ENCODE results near the gene ALDH8A1.

The ALDH8A1 gene

DNA sequence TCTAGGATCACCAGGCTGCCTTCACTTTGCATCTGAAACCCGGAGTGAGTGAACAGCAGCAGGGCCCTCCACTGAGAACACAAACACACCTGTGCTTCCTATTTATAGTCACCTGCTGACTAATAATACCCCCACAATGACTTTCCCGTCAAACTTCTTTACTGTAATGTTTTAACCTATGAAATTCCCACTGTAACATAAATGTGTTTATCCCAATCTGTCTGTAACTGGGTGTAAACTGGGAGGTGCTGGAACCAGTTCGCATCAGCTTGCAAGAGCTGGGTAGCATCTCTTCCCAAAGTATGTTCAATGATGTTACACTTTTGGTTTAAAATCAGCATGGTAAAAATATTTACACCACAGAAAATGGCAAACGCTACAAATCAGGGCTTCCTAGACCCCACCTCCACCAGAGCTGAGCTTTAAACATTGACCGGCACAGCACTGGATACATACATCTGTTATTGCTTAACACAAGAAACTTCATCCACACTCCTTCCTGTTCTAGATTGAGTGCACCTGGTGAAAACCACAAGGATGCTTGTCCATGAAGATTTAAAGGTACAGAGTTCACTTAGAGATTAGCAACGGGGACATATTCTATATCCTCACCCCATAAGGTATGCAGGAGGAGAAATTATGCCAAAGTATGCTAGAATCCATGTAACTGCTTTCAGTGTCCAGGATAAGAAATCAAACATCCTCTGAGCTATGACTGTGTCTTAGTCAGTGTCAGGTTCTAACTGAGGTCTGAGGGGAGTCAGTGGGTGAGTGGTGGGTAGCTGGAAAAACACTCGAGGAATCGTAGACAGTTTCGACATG is 79.0 kb downstream of the ALDH8A1 start:
- DNase-seq (ENCODE audit: low spot score): no peak

DNA sequence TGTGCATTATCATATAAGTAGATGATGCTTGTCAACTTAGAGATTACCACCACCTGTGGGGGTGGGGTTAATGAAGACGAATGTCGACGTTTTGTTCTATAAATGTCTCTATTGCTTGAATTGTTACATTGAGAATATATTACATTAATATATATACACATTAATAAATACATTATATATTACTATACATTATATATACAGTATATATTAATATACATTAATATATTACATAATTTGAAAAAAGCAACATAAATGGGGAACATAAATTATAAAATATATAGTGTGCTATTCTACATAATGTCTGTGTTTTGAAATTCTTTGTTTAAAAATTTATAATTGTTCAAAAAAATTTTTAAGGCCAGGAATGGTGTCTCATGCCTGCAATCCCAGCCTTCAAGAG is 81.1 kb downstream of the ALDH8A1 start:
- DNase-seq (ENCODE audit: low spot score): no peak

All from ecto neural progenitor cell (in vitro differentiated cells).